ENCODE results near the gene CLASP1.

DNA sequence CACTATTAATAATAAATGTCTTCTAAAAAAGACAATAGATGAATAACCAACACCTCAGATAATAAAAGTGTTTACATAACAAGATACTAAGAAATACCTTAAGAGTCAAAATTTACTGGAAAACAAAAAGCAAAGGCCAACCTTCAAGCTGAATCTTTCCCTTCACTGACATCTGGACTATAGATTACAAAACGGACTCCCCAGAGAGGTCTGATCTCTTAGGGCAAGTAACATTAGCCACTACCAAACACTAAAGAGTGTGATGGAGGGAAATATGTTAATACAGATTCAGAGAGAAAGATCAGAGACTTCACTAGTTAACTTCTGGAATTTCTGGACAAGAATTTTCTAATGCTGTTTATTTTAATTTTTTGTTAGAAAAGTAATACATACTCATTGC is 13.9 kb downstream of the CLASP1 start:
- TF ChIP-seq, protein P1, sequence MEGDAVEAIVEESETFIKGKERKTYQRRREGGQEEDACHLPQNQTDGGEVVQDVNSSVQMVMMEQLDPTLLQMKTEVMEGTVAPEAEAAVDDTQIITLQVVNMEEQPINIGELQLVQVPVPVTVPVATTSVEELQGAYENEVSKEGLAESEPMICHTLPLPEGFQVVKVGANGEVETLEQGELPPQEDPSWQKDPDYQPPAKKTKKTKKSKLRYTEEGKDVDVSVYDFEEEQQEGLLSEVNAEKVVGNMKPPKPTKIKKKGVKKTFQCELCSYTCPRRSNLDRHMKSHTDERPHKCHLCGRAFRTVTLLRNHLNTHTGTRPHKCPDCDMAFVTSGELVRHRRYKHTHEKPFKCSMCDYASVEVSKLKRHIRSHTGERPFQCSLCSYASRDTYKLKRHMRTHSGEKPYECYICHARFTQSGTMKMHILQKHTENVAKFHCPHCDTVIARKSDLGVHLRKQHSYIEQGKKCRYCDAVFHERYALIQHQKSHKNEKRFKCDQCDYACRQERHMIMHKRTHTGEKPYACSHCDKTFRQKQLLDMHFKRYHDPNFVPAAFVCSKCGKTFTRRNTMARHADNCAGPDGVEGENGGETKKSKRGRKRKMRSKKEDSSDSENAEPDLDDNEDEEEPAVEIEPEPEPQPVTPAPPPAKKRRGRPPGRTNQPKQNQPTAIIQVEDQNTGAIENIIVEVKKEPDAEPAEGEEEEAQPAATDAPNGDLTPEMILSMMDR (IDR thresholded peaks at IDR 0.05): no peak
- TF ChIP-seq POLR2A (IDR thresholded peaks at IDR 0.05): no peak

Measured in heart left ventricle (tissue), 13 donors.